Neutrophil (primary cell): Measurements from ENCODE around the gene EFNA2.
A peak's percentile ranks its signal among the peaks of the same experiment; 100 is the strongest.
"Not testable (repeated sequence)": the region's sequence is repeated elsewhere in the genome, so short reads cannot be mapped to it uniquely, and the experiment has no call there.

Experiments
- H3K27ac ChIP-seq: fragments of 200-600 bp; sonication (generic); 2 replicates; pipeline ENCODE4 v1.5.1; 2016; ENCODE audit warnings: mild to moderate bottlenecking, moderate library complexity
- H3K27me3 ChIP-seq: fragments of 200-600 bp; sonication (generic); 2 replicates; pipeline ENCODE4 v1.6.0; 2016; ENCODE audit warnings: mild to moderate bottlenecking
- H3K36me3 ChIP-seq: fragments of 200-600 bp; sonication (generic); 2 replicates; pipeline ENCODE4 v1.5.1; 2017
- H3K4me1 ChIP-seq, 2 experiments: fragments of 200-600 bp in 1 of 2; sonication (generic) in 1 of 2; 1 replicate in 1 of 2; 2 replicates in 1 of 2; pipeline versions ENCODE4 v1.5.1 to v1.6.1; 2013 to 2016; ENCODE audit warnings: low read depth in 1 of 2, low read length in 1 of 2, mild to moderate bottlenecking in 1 of 2, moderate library complexity in 1 of 2; ENCODE audit not compliant: control insufficient read depth in 1 of 2, insufficient read depth in 1 of 2
- H3K4me3 ChIP-seq, 2 experiments: fragments of 200-600 bp in 1 of 2; sonication (generic) in 1 of 2; 1 replicate in 1 of 2; 2 replicates in 1 of 2; pipeline ENCODE4 v1.5.1; 2013 to 2016; ENCODE audit warnings: low read depth in 1 of 2, low read length in 1 of 2, mild to moderate bottlenecking in 1 of 2, moderate library complexity in 1 of 2
- H3K9me3 ChIP-seq: fragments of 200-600 bp; sonication (generic); 2 replicates; pipeline ENCODE4 v1.5.1; 2016
- TF ChIP-seq, protein P1 (sequence below): fragments of 200-600 bp; sonication (generic); IDR thresholded peaks from 2 replicates; pipeline ENCODE4 v1.5.1; 2016; ENCODE audit warnings: antibody characterized with exemption

Gene EFNA2

DNA sequence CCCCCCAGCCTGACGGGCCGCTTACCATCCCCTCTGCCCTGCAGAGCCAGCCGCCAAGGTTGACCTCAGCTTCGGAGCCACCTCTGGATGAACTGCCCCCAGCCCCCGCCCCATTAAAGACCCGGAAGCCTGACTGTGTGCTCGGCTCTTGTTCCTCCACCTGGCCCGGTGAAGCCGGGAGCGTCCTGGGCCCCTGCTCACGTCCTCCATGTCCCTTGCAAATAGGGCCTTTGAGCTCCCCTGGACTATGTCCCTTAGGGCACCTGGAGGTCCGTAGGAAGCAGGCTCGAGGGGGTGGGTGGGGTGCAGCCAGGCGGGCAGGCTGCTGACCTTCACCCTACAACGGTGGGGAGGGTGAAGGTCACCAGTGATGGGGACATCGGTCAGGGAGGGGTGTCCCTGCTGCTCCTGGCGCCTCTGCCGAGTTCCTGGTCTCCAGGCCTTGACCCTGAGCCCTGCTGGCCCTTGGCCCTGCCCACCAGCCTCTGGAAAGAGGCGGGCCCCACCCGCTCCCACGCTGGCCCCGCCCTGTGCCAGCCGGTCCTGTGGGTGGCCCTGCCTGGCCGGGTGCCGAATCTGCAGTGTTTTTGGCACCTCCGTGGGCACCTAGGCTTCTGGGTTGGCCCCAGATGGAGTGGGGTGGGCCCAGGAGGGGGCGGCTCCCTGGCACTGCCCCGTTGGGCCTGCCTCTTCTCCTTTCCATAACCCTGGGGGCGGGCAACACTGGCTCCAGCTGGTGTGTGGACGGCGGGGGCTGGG, 40.8 kb upstream of the EFNA2 start:
- peaks cover 56 to 67% of the 10 kb centered on the region in 2 experiments for H3K4me1 ChIP-seq
- H3K36me3 ChIP-seq, result peaks cover 3% of the 10 kb centered on the region
- H3K9me3 ChIP-seq, result no peaks in the 10 kb centered on the region
- peak overlapping the region; percentile 85 for H3K27ac ChIP-seq
- peaks cover 12% of the 10 kb centered on the region for H3K27me3 ChIP-seq
- peak overlapping the region; percentile 37 to 51 for H3K4me3 ChIP-seq
- TF ChIP-seq, protein P1, sequence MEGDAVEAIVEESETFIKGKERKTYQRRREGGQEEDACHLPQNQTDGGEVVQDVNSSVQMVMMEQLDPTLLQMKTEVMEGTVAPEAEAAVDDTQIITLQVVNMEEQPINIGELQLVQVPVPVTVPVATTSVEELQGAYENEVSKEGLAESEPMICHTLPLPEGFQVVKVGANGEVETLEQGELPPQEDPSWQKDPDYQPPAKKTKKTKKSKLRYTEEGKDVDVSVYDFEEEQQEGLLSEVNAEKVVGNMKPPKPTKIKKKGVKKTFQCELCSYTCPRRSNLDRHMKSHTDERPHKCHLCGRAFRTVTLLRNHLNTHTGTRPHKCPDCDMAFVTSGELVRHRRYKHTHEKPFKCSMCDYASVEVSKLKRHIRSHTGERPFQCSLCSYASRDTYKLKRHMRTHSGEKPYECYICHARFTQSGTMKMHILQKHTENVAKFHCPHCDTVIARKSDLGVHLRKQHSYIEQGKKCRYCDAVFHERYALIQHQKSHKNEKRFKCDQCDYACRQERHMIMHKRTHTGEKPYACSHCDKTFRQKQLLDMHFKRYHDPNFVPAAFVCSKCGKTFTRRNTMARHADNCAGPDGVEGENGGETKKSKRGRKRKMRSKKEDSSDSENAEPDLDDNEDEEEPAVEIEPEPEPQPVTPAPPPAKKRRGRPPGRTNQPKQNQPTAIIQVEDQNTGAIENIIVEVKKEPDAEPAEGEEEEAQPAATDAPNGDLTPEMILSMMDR, result no peak

DNA sequence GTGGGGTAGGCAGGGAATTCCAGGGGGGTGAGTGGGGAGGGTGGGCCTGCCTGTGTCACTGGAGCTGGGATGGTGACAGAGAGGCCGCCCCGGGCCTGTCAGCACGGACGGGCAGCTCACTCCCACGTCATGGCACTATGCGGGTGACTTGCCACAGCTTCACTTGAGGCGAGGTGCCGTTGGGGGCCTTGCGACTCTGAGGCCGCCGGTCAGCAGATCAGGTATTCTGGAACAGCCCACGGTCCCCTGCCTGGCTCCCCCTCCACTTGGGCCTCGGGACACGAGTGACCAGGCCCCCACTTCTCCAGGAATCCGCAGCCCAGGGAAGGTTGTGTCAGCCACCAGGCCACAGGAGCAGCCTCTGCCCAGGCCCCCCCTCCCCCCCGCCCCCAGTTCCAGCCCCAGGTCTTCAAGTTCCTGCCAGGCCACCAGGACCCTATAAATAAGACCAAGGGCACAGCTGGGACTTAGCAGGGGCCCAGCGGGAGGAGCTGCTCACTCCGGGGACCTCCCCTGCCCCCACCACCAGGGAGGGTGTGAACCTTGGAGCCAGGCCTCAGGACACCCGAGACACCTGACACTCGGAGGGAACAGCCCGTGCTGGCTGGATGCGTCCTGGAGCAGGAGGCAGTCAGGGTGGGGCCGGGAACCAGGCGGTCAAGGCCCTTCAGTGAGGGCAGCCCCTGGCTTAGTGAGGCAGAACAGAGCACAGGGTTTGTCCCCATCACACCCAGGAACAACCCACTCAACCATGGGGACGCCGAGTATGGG, 40.0 kb upstream of the EFNA2 start:
- Histone ChIP-seq H3K27me3 (peaks cover 4% of the 10 kb centered on the region), H3K36me3 (peaks cover 10% of the 10 kb centered on the region), H3K27ac (peak overlapping the region; percentile 85), H3K4me1 (peaks cover 51 to 59% of the 10 kb centered on the region in 2 experiments), H3K9me3 (no peaks in the 10 kb centered on the region), H3K4me3 (peak overlapping the region in 1 of 2 experiments; percentile 51)
- TF ChIP-seq, protein P1, result no peak

DNA sequence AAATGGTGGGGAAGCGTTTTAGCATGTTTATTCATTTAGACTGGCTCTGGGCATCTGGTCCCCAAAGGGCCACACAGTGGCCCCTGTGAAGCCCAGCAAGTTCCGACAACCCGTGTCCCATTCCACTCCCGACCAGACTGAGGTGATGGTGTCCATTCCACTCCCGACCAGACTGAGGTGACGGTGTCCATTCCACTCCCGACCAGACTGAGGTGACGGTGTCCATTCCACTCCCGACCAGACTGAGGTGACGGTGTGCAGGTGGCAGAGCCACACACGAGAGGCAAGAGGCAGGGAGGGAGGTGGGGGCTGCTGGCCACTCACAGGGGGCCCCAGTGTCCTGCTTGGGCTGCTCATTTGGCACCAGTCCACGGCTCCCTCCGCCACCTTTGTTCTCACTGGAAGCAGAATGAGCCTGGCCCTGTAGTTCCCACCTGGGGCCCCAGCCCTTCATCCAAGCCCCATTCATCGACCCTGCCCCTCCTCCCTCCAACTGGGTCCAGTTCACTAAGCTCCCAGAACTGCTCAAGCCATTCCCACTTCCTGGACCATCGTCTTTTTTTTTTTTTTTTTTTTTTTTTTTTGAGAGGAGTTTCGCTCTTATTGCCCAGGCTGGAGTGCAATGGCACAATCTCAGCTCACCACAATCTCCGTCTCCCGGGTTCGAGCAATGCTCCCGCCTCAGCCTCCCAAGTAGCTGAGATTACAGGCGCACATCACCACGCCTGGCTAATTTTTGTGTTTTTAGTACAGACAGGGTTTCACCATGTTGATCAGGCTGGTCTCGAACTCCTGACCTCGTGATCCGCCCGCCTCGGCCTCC, 39.2 kb upstream of the EFNA2 start:
- H3K27me3 ChIP-seq, H3K4me3 ChIP-seq, H3K9me3 ChIP-seq: not testable (repeated sequence)
- Histone ChIP-seq H3K36me3 (peaks cover 18% of the 10 kb centered on the region), H3K4me1 (peaks cover 43 to 51% of the 10 kb centered on the region in 2 experiments), H3K27ac (peak overlapping the region; percentile 85)

DNA sequence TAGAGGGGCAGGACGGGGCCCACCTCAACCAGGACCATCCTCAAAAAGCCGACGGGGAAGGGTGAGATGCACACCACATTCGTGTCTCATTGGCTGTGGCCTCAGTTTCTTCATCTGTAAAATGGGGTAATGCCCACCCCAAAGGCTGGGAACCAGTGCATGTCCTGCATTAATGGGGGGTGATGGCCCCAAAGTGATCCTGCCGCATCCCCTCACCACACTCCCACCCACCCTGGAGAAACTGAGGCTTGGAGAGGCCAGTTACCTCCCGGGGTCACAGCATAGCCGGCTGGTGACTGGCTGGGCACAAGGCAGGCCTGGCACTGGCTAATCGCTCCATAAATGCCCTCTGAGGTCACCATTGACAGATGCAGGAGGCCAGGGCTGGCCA, 37.9 kb upstream of the EFNA2 start:
- peaks cover 27% of the 10 kb centered on the region for H3K36me3 ChIP-seq
- no peaks in the 10 kb centered on the region for H3K27me3 ChIP-seq
- H3K27ac ChIP-seq, result peak overlapping the region; percentile 100
- TF ChIP-seq, protein P1, result no peak
- H3K9me3 ChIP-seq, result no peaks in the 10 kb centered on the region
- peak overlapping the region; percentile 75 to 98 for H3K4me3 ChIP-seq
- peaks cover 34 to 40% of the 10 kb centered on the region in 2 experiments for H3K4me1 ChIP-seq

DNA sequence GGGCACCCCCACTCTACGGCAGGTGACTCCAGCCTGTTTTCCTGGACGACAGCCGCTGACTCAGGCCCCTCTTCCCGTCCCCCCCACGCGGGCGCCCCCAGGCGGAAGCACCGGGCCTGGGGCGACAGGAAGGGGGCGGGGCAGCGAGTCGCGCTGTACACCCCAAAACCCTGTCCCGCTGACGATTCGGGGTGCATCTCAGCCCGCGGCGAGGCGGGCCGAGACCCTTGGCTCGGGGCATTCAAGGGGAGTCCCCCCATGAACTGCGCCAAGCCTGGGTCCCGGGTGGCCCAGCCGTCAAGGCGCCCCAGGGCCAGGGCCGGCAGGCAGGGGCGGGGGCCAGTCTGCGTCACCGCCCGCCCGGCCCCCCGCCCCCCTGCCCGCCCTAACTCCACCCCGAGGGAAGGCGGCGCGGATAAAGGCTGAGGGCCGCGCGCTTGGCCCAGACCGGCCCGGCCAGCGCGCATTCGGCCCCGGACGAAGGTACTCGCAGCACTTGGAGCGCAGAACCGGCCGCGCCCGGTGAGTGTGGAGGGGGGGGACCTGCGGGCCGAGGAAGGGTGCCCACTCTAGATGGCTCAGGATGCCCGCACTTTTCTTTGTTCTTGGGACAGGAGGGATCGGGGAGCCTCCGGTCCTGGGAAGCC, 37.4 kb upstream of the EFNA2 start, which contains the start of gene MIDN:
Gene MIDN (plus strand): TSS at position 445 of the 647 bp plus-strand sequence. CDS start 1,714 bp downstream, outside the sequence.
- TF ChIP-seq, protein P1, result peak; percentile 54
- Histone ChIP-seq H3K9me3 (no peaks in the 10 kb centered on the region), H3K4me1 (peaks cover 34 to 44% of the 10 kb centered on the region in 2 experiments), H3K4me3 (peak within 1 kb of the TSS; percentile 75 to 98), H3K27ac (peak within 1 kb of the TSS; percentile 100), H3K36me3 (peaks cover 32% of the 10 kb centered on the region), H3K27me3 (no peaks in the 10 kb centered on the region)
